Endothelial cell (in vitro differentiated cells): ENCODE data around the gene BCL7A. TPM values are rescaled to one million over a fixed set of nuclear protein-coding genes. Genes with fewer than 3 reads are reported as not detected.

ENCODE experiments used
- DNase-seq: peaks from one replicate; pipeline ENCODE4 v3.0.0; 2021; ENCODE audit warnings: low spot score
- H3K27ac Mint-ChIP-seq: one replicate; pipeline ENCODE4 v1.8.0; 2021; ENCODE audit warnings: mixed read lengths, inconsistent platforms; ENCODE audit not compliant: unreplicated experiment
- H3K27me3 Mint-ChIP-seq: one replicate; pipeline ENCODE4 v1.8.0; 2021; ENCODE audit warnings: mild to moderate bottlenecking, moderate library complexity, mixed read lengths, inconsistent platforms; ENCODE audit not compliant: unreplicated experiment
- H3K36me3 Mint-ChIP-seq: one replicate; pipeline ENCODE4 v1.8.0; 2021; ENCODE audit warnings: mild to moderate bottlenecking, low read depth, mixed read lengths, inconsistent platforms; ENCODE audit not compliant: unreplicated experiment
- H3K4me1 Mint-ChIP-seq: one replicate; pipeline ENCODE4 v1.8.0; 2021; ENCODE audit warnings: mild to moderate bottlenecking, mixed read lengths, inconsistent platforms; ENCODE audit not compliant: unreplicated experiment
- H3K4me3 Mint-ChIP-seq: one replicate; pipeline ENCODE4 v1.8.0; 2021; ENCODE audit warnings: mild to moderate bottlenecking, mixed read lengths, inconsistent platforms; ENCODE audit not compliant: unreplicated experiment
- H3K9me3 Mint-ChIP-seq: one replicate; pipeline ENCODE4 v1.8.0; 2021; ENCODE audit warnings: mixed read lengths, inconsistent platforms; ENCODE audit not compliant: unreplicated experiment
- total RNA-seq: library from RNA; stranded (reverse); fragmentation: NEBNext Ultra II Directional; extraction: Animal tissue kit (Norgen Biotek cat#: 25700); gene quantifications from one replicate; pipeline ENCODE4 v1.2.1, GENCODE V29; 2021; ENCODE audit not compliant: unreplicated experiment
- TF ChIP-seq, protein P1 (sequence below): fragments of 200-600 bp; sonication (generic); IDR thresholded peaks from one replicate; pipeline ENCODE4 v1.5.0; 2021; ENCODE audit warnings: antibody characterized with exemption; ENCODE audit not compliant: unreplicated experiment

The BCL7A gene
- total RNA-seq, 1 donor from 2014 or later, result 6.2 TPM

DNA sequence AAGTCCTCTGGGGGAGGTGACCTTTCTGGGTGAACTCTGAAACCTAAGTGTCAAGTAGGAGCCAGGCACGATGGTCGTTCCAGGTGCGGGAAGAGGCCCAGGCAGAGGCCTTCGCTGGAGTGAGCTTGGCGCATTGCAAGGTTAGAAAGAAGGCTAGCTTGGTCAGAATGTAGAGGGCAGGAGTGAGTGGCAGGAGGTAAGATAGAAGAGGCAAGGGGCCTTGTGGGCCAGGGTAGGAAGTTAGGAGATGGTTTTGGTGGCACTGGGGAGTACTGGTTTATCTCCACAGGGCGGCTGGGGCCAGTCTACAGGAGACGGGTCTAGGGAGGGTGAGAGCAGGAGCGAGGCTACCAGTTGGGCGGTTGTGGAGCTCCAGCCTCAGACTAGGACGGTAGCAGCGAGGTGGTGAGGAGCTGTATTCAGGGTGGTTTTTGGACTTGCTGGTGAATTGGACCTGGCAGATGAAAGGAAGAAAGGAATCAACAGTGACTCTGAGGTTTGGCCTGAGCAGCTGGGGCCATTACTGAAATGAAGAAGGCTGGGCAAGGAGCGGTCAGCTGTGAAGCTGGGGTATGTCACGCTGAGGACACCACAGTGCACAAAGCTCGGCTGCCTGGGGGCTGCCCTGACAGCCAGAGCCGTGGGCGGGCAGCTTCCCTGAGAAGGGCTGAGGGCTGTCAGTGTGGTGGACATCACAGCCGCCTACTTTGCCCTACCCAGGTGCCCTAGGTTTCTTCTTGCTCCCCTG is 65.9 kb downstream of the BCL7A start:
- Mint-ChIP-seq H3K36me3 (peaks cover 31% of the 10 kb centered on the region), H3K27ac (no peak overlapping the region), H3K27me3 (peaks cover 15% of the 10 kb centered on the region), H3K4me3 (peak overlapping the region; percentile 2), H3K9me3 (no peaks in the 10 kb centered on the region), H3K4me1 (peaks cover 52% of the 10 kb centered on the region)
- DNase-seq, result no peak
- TF ChIP-seq, protein P1, sequence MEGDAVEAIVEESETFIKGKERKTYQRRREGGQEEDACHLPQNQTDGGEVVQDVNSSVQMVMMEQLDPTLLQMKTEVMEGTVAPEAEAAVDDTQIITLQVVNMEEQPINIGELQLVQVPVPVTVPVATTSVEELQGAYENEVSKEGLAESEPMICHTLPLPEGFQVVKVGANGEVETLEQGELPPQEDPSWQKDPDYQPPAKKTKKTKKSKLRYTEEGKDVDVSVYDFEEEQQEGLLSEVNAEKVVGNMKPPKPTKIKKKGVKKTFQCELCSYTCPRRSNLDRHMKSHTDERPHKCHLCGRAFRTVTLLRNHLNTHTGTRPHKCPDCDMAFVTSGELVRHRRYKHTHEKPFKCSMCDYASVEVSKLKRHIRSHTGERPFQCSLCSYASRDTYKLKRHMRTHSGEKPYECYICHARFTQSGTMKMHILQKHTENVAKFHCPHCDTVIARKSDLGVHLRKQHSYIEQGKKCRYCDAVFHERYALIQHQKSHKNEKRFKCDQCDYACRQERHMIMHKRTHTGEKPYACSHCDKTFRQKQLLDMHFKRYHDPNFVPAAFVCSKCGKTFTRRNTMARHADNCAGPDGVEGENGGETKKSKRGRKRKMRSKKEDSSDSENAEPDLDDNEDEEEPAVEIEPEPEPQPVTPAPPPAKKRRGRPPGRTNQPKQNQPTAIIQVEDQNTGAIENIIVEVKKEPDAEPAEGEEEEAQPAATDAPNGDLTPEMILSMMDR, result no peak

DNA sequence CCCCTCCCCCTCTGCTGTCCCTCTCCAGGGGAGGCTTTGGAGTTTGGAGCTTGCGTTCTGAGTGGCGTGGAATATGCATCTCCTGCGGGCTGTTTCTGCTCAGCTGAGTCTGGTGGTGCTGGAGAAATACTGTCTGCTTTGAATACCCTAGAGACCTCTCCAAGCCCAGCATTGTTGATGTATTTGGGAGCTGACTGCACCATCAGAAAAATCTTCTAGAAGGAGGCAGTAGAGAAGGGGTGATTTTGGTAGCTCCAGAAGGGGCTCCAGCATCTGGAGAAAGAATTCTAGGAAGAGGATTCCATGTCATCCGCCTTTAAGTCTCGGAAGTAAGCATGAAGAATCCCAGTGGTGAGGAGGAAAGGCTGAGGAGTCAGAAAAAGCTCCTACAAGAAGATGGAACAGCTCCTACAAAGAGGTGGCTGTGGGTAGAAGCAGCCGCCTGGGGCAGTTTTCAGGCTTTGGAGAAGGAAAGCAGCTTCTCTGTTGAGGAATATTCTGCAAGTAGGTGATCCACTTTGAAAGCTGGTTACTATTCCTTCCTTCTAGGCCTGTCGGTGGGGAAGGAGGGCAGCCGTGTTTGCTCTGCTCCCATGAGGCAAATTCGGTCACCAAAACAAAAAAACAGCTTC is 66.6 kb downstream of the BCL7A start:
- DNase-seq, result no peak
- H3K4me1 Mint-ChIP-seq, result peaks cover 46% of the 10 kb centered on the region
- peaks cover 15% of the 10 kb centered on the region for H3K27me3 Mint-ChIP-seq
- H3K27ac Mint-ChIP-seq, result peak overlapping the region; percentile 21
- peak overlapping the region; percentile 68 for H3K4me3 Mint-ChIP-seq
- H3K9me3 Mint-ChIP-seq, result no peaks in the 10 kb centered on the region
- TF ChIP-seq, protein P1, result no peak
- H3K36me3 Mint-ChIP-seq, result peaks cover 31% of the 10 kb centered on the region

DNA sequence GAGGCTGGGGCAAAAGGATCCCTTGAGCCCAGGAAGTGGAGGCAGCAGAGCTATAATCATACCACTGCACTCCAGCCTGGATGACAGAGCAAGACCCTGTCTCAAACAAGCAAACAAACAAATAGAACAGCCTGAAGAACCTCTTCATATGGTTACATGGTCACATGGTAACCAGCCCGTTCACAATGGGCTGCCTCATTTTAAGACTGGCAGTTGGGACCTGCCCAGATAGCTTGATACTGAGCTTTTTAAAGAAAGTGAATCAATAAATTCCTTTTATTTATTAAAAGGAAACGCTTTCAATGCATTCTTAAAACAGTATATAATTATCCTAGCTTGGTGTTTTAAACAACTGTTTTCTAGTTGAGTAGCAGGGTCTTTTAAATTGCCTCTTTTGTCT is 67.4 kb downstream of the BCL7A start:
- Mint-ChIP-seq H3K27me3 (peaks cover 15% of the 10 kb centered on the region), H3K4me1 (peaks cover 40% of the 10 kb centered on the region), H3K4me3 (no peak overlapping the region), H3K9me3 (no peaks in the 10 kb centered on the region), H3K36me3 (peaks cover 25% of the 10 kb centered on the region), H3K27ac (peak overlapping the region; percentile 54)
- TF ChIP-seq, protein P1, result no peak
- DNase-seq, result no peak

DNA sequence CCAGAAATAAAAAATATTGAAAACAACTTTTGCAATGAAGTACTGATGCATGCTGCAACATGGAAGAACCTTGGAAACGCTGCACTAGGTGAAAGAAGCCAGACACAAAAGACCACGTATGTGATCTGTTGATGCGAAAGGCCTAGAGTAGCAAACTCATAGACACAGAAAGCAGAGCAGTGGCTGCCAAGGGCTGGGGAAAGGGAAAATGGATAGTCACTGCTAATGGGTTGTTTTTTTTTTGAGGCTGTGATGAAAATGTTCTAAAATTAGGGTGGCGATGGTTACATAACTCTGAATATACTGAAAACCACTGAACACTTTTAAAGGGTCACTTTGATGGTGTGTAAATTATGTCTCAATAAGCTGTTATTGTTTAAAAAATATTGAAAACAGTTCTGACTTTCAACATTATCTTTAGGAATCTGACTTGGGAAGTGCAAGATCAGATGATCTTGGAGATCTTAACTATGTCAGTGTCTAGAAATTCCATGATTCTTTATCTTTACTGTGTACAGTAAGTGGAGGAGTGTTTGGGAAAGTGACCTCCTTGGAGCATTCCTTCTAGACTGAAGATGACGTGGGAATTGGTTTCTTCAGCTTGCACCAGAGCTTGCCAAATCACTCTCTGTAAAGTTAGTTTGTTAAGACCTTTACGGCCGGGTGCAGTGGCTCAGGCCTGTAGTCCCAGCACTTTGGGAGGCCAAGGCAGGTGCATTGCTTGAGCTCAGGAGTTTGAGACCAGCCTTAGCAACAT is 69.3 kb downstream of the BCL7A start:
- peaks cover 15% of the 10 kb centered on the region for H3K27me3 Mint-ChIP-seq
- DNase-seq, result no peak
- TF ChIP-seq, protein P1, result no peak
- H3K27ac Mint-ChIP-seq, result peak overlapping the region; percentile 52
- H3K36me3 Mint-ChIP-seq, result peaks cover 17% of the 10 kb centered on the region
- no peak overlapping the region for H3K4me3 Mint-ChIP-seq
- H3K9me3 Mint-ChIP-seq, result no peaks in the 10 kb centered on the region
- peaks cover 35% of the 10 kb centered on the region for H3K4me1 Mint-ChIP-seq
